ENCODE results near the gene RPL9. TPM values are rescaled to one million over a fixed set of nuclear protein-coding genes. Genes with fewer than 3 reads are reported as not detected.

Gene RPL9
- total and polyA plus RNA-seq, 8 donors = 964 to 4,990 (median 2,844) TPM

GRCh38 chr4:39441593-39441992, 17.1 kb downstream of the RPL9 start:
- 60 to 78% (median 70%) methylated on average over 2 of the region's 2 CpGs for WGBS, 5 donors
- Histone ChIP-seq H3K9me3 (no peaks in the 10 kb centered on the region), H3K4me3 (no peak overlapping the region), H3K27ac (no peak overlapping the region), H3K36me3 (no peaks in the 10 kb centered on the region), H3K27me3 (no peaks in the 10 kb centered on the region), H3K4me1 (peaks cover 0 to 4% (median 3%) of the 10 kb centered on the region in 4 donors)
- TF ChIP-seq EP300 (IDR thresholded peaks at IDR 0.05) = no peak
- TF ChIP-seq CTCF (IDR thresholded peaks at IDR 0.05) = no peak
- TF ChIP-seq POLR2AphosphoS5 (IDR thresholded peaks at IDR 0.05) = no peak
- no peak for TF ChIP-seq POLR2A (IDR thresholded peaks at IDR 0.05)
- DNase-seq = no peak
- intact Hi-C loops (cut with DNase I; ENCODE audit: low total_unique reads) = no loop called here

DNA sequence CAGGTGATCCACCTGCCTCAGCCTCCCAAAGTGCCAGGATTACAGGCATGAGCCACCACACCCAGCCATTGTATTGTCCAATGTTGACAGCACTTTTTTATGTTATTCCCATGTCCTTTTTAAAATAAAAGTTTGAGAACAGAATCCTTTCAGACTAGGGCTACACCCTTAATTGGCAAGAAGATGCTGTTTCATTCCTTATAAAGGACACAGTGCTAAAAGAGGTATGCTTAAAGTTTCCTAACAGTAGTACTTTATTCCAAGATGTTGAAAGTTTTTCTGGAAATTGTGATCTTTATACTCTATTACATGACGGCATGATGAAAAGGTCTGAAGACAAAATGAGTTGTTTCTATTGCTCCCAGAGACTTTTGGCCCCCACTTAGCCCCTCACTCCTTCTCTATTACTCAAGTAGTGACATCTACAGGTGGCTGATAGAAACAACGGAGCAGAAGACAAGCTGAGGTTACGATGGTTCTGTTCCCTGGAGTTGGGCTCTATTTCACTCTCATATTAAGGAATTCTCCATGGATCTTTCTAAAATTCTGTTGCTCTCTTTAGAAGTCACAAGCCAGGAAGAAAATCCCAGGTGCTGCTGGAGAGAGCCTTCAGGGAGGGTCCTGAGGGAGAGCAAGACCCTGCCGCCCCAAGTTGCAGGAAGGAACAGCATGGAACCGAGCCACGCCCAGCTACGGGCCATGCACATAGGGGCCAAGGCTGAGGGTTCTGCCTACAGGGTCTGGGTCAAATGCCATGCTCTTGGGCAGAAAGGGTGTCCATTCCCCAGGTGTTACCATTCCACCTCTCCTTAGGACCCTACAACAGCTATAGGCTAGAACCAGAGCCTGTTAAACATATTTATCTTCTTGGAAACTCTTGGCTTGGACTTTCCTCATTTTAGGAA, 22.8 kb downstream of the RPL9 start:
- H3K27ac ChIP-seq = no peak overlapping the region
- H3K4me1 ChIP-seq = no peaks in the 10 kb centered on the region
- H3K36me3 ChIP-seq = no peaks in the 10 kb centered on the region
- WGBS, 5 donors = 61 to 65% (median 64%) methylated on average over 7 of the region's 7 CpGs
- H3K27me3 ChIP-seq = no peaks in the 10 kb centered on the region
- no peaks in the 10 kb centered on the region for H3K9me3 ChIP-seq
- DNase-seq = no peak
- intact Hi-C loops (cut with DNase I; ENCODE audit: low total_unique reads) = no loop called here
- no peak overlapping the region for H3K4me3 ChIP-seq
- TF ChIP-seq EP300 (IDR thresholded peaks at IDR 0.05) (no peak), CTCF (IDR thresholded peaks at IDR 0.05) (no peak), POLR2A (IDR thresholded peaks at IDR 0.05) (no peak)

- H3K4me1 ChIP-seq = no peaks in the 10 kb centered on the region
- H3K27me3 ChIP-seq = no peaks in the 10 kb centered on the region
- H3K4me3 ChIP-seq = no peak overlapping the region
- no peak for DNase-seq
- intact Hi-C loops (cut with DNase I; ENCODE audit: low total_unique reads) = no loop called here
- no peaks in the 10 kb centered on the region for H3K36me3 ChIP-seq
- WGBS, 5 donors = 85 to 93% (median 92%) methylated on average over 11 of the region's 11 CpGs
- no peaks in the 10 kb centered on the region for H3K9me3 ChIP-seq
- TF ChIP-seq POLR2AphosphoS5 (IDR thresholded peaks at IDR 0.05) (no peak), CTCF (IDR thresholded peaks at IDR 0.05) (no peak), POLR2A (IDR thresholded peaks at IDR 0.05) (no peak), EP300 (IDR thresholded peaks at IDR 0.05) (no peak)
- H3K27ac ChIP-seq = no peak overlapping the region
Measured at GRCh38 chr4:39433878-39434492, 24.7 kb downstream of the RPL9 start.

DNA sequence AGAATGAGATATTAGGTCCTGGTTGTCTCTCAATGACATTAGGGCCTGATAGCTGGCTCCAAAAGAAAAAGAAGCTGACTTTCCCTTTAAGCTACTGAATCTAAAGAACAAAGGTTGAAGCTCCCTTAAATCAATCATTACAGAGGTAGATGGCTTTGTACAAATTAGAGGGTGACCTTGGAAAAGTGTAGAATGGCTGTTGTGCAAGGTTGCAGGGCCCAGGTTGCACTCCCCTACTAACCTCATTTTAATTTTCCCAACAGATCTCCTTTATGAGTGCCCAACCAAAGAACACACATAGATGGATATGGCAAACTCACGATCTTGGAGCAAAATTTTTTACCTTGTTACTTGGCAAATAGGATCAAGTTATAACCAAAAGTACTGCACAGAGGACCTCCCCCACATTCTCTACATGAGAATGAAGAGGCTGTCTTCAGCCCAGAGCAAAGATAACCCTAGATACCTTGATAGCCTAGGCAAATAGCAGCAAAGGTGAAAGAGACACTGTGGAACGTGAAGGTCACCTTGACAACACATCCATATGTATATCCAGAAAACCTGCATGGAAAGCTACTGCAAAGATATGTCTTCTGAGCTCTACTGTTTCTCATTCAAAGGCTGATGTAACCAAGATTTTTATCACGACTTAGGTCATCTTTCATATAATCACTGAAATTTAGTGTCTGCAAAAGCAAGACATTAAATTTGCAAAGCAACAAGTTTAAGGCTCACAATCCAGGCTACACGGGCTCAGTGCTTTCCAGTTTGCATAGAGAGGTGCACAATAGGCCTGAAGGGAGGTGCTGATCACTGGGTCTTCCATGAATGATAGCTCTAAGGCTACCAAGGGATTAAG, 29.0 kb downstream of the RPL9 start:
- no peak overlapping the region for H3K4me3 ChIP-seq
- H3K4me1 ChIP-seq = no peaks in the 10 kb centered on the region
- no peak overlapping the region for H3K27ac ChIP-seq
- no peaks in the 10 kb centered on the region for H3K36me3 ChIP-seq
- no peaks in the 10 kb centered on the region for H3K9me3 ChIP-seq
- no peak for TF ChIP-seq CTCF (IDR thresholded peaks at IDR 0.05)
- no peak for TF ChIP-seq EP300 (IDR thresholded peaks at IDR 0.05)
- no peak for TF ChIP-seq POLR2A (IDR thresholded peaks at IDR 0.05)
- no peak for TF ChIP-seq POLR2AphosphoS5 (IDR thresholded peaks at IDR 0.05)
- no peak for DNase-seq
- intact Hi-C loops (cut with DNase I; ENCODE audit: low total_unique reads) = no loop called here
- H3K27me3 ChIP-seq = no peaks in the 10 kb centered on the region
- 64 to 74% (median 69%) methylated on average over 4 of the region's 4 CpGs for WGBS, 5 donors
